Common myeloid progenitor, CD34-positive (primary cell): ENCODE results near the gene ATP23.

Experiments used
- CTCF ChIA-PET: fragments of 350-600 bp; sonication (Branson Sonifier 250); formaldehyde crosslinking; loops from one replicate; lab custom pipeline; 2021; ENCODE audit warnings: antibody characterized with exemption; lab: Charles Lee
- POLR2A ChIA-PET: fragments of 350-600 bp; sonication (Branson Sonifier 250); formaldehyde crosslinking; loops from one replicate; lab custom pipeline; 2021; ENCODE audit warnings: antibody characterized with exemption; lab: Charles Lee
- DNase-seq, 3 donors: peaks; one replicate each; pipeline versions ENCODE4 v3.0.0 to v3.0.0-alpha.2; 2013
- H3K27ac ChIP-seq, 2 experiments: 1 replicate in 1 of 2; 2 replicates in 1 of 2; pipeline ENCODE4 v1.7.0; 2013; ENCODE audit warnings: inconsistent platforms in 2 of 2, low read length in 2 of 2, mild to moderate bottlenecking in 2 of 2, low read depth in 1 of 2, moderate library complexity in 1 of 2; ENCODE audit not compliant: severe bottlenecking in 2 of 2, insufficient read depth in 1 of 2, poor library complexity in 1 of 2
- H3K27me3 ChIP-seq, 5 experiments: replicated peaks in 2 of 5; 1 replicate in 3 of 5; 2 replicates in 2 of 5; pipeline versions ENCODE4 v1.6.1 to v1.7.0; 2013; ENCODE audit warnings: low read length in 4 of 5, mild to moderate bottlenecking in 2 of 5, moderate library complexity in 2 of 5, inconsistent platforms in 1 of 5; ENCODE audit not compliant: insufficient read depth in 5 of 5, control insufficient read depth in 4 of 5
- H3K36me3 ChIP-seq, 4 experiments: 1 replicate in 2 of 4; 2 replicates in 2 of 4; pipeline versions ENCODE4 v1.6.1 to v1.7.0; 2013; ENCODE audit warnings: low read length in 3 of 4, control low read depth in 1 of 4, mild to moderate bottlenecking in 1 of 4; ENCODE audit not compliant: control insufficient read depth in 4 of 4, insufficient read depth in 4 of 4
- H3K4me1 ChIP-seq, 4 experiments: 1 replicate in 3 of 4; 2 replicates in 1 of 4; pipeline versions ENCODE4 v1.6.1 to v1.7.1; 2013; ENCODE audit warnings: low read length in 3 of 4, mild to moderate bottlenecking in 3 of 4, control low read depth in 1 of 4, inconsistent platforms in 1 of 4, moderate library complexity in 1 of 4; ENCODE audit not compliant: control insufficient read depth in 4 of 4, insufficient read depth in 4 of 4; ENCODE audit errors: control extremely low read depth in 1 of 4
- H3K4me3 ChIP-seq, 7 experiments: 1 replicate in 4 of 7; 2 replicates in 3 of 7; pipeline versions ENCODE4 v1.5.1 to v1.7.0; 2013; ENCODE audit warnings: mild to moderate bottlenecking in 7 of 7, low read length in 6 of 7, moderate library complexity in 6 of 7, inconsistent platforms in 2 of 7, low read depth in 2 of 7, control low read depth in 1 of 7; ENCODE audit not compliant: insufficient read depth in 4 of 7, control insufficient read depth in 1 of 7; ENCODE audit errors: extremely low read depth in 1 of 7
- H3K9me3 ChIP-seq, 5 experiments: 1 replicate in 4 of 5; 2 replicates in 1 of 5; pipeline versions ENCODE4 v1.6.1 to v1.7.1; 2013; ENCODE audit warnings: low read length in 4 of 5, mild to moderate bottlenecking in 2 of 5, inconsistent platforms in 1 of 5, low read depth in 1 of 5, moderate library complexity in 1 of 5; ENCODE audit not compliant: control insufficient read depth in 4 of 5, insufficient read depth in 2 of 5; ENCODE audit errors: control extremely low read depth in 1 of 5
- WGBS: methylation state at CpG from one replicate; pipeline ENCODE4 v1.1.5; 2013; ENCODE audit not compliant: insufficient coverage; 5-methylcytosine and 5-hydroxymethylcytosine counted together

The ATP23 gene

DNA sequence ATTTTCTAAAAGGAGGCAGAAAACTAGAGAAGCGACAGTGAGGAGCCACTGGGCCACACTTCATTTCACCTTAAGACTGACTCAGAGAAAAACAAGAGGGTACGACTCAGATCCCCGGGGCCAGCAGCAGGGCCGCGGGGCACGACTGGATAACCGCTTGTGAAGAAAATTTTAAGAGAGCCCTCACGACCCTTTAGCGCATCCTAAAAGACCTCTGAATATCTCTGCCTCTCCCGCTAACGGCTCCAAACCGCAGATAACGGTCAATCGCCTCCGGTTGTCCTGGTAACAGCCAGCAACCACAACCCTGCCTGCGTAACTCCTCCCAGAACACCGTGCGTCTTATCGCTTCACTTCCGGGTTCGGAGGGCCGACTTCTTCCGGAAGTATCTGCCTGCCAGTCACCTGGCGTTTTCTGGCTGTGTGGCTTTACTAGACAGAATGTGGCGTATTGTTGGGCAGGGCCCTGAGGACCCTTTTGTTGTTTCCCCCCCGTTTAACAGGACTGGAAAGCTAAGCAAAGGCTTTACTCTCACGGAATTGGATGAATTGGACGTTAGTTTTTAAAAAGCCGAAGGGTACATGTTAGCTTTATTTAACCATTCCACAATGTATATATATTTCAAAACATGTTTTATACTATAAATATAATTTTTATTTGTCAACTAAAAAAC is 5.4 kb upstream of the ATP23 start:
- 0% methylated on average over 24 of the region's 29 CpGs for WGBS
- Histone ChIP-seq H3K27me3 (no peaks in the 10 kb centered on the region), H3K4me3 (peak overlapping the region; percentile 18 to 96 (median 77)), H3K36me3 (peaks cover 0 to 3% (median 0%) of the 10 kb centered on the region in 4 experiments), H3K9me3 (no peaks in the 10 kb centered on the region), H3K27ac (peak overlapping the region; percentile 99 to 100), H3K4me1 (peaks cover 26 to 53% (median 32%) of the 10 kb centered on the region in 4 experiments)
- CTCF ChIA-PET, result no interaction called here
- peak; percentile 97 for DNase-seq
- POLR2A ChIA-PET, result interaction anchor here (0.8 kb wide), 1 partner anchor 420 kb away, joined by 3 read pairs; no protein-coding TSS in a partner anchor

DNA sequence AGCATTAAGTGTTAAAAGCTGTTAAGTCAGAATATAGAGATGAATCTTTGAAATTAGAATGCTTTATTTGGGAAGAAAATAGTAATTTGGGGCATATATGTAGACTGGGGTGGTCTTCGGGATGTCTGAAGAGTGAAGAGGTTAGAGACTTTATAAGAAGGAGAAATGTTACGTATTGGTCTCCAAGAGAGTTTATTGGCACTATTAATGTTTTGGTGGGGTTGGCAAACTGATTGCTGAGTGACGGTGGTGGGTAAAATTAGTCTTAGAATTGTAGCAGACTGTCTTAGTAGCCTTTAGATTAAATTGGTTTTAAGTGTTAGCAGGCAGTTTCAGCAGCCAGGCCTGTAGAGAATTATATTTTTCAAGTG is 4.9 kb upstream of the ATP23 start:
- CTCF ChIA-PET, result no interaction called here
- Histone ChIP-seq H3K27me3 (no peaks in the 10 kb centered on the region), H3K4me1 (peaks cover 27 to 55% (median 32%) of the 10 kb centered on the region in 4 experiments), H3K4me3 (peak overlapping the region in 5 of 7 experiments; percentile 9 to 96 (median 86)), H3K27ac (peak overlapping the region; percentile 99 to 100), H3K9me3 (no peaks in the 10 kb centered on the region), H3K36me3 (peaks cover 0 to 3% (median 0%) of the 10 kb centered on the region in 4 experiments)
- DNase-seq, result peak in 2 of 3 donors; percentile 39 to 56
- 91% methylated on average over 3 of the region's 3 CpGs for WGBS
- POLR2A ChIA-PET, result interaction anchor here (0.8 kb wide), 1 partner anchor 421 kb away, joined by 3 read pairs; no protein-coding TSS in a partner anchor

DNA sequence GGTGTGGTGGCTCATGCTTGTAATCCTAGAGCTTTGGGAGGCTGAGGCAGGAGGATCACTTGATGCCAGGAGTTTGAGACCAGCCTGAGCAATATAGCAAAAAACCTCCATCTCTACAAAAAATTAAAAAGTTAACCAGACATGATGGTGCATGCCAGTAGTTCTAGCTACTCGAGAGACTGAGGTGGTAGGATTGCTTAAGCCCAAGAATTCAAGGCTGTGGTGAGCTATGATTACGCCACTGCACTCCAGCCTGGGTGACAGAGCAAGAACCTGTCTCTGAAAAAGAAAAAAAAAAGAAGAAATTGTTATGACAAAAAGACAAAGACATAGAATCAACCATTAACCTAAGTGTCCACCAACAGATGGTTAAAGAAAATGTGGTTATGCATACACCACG is 2.1 kb upstream of the ATP23 start:
- no peak overlapping the region for H3K27ac ChIP-seq
- no CpG with 5 or more reads among the region's 3 CpGs for WGBS
- POLR2A ChIA-PET, result no interaction called here
- H3K4me3 ChIP-seq, result no peak overlapping the region
- DNase-seq, result peak in 2 of 3 donors; percentile 34 to 37
- CTCF ChIA-PET, result no interaction called here
- peaks cover 25 to 58% (median 35%) of the 10 kb centered on the region in 4 experiments for H3K4me1 ChIP-seq
- H3K9me3 ChIP-seq, result no peaks in the 10 kb centered on the region
- no peaks in the 10 kb centered on the region for H3K27me3 ChIP-seq
- no peaks in the 10 kb centered on the region for H3K36me3 ChIP-seq

DNA sequence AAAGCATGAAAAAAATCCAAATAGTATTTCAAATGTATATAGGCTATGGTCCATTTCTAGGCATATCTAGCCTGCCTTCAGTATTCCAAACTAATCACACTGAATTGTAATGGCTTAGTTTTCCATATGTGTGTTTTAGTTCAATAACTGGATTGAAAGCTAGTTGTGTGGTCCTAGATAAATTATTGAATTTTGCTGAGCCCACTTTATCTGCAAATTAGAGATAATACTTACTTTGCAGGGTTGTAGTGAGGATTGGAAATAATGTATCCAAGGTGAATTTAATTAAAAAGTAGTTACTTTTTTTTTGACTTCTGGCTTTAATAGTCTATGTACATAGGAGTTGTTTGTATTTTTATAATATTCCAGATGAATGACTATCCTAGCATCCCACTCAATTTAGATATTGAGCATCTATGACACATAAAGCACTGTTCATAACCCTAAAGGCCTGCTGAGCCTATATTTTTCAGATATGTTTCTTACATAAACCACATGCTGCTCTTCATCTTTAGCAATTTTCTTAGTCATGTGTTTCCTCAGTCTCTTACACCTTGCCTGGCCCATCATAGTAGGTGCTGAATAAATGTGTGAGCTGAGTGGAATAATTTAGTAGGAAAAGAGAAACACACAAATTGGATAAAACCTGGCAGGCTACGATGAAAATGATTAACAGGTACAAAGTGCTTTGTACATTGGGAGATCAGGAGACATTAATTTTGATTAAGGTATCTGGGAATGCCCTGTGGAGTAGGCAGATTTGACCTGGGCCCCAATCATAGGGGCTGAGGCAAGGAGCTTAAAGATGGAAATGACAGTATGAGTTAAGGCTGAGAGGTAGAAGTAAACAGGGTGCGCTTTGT is 1.1 kb upstream of the ATP23 start:
- ChIA-PET CTCF (interaction anchor here (1.4 kb wide), 1 partner anchor 124 kb away, joined by 3 read pairs; no protein-coding TSS in a partner anchor), POLR2A (no interaction called here)
- Histone ChIP-seq H3K27ac (peak overlapping the region; percentile 61 to 87), H3K9me3 (no peaks in the 10 kb centered on the region), H3K27me3 (no peaks in the 10 kb centered on the region), H3K36me3 (no peaks in the 10 kb centered on the region), H3K4me1 (peaks cover 18 to 48% (median 26%) of the 10 kb centered on the region in 4 experiments), H3K4me3 (peak overlapping the region in 6 of 7 experiments; percentile 72 to 83 (median 78))
- WGBS, result 73% methylated on average over 2 of the region's 2 CpGs
- peak in 1 of 3 donors; percentile 24 for DNase-seq

DNA sequence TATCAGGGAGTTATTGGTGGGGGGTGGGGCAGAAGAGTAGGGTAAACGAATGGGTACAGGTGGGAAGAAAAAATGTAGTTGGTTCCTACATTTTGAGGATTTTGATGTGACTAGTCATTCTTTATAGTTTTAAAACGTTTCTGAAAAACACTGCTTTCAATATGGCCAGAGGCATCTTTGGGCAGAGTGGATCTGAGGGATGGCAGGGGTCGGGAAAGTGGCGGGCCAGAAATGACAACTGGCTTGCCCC is 527 bp upstream of the ATP23 start:
- peak overlapping the region; percentile 61 to 87 for H3K27ac ChIP-seq
- no peaks in the 10 kb centered on the region for H3K9me3 ChIP-seq
- peak overlapping the region; percentile 30 to 83 (median 75) for H3K4me3 ChIP-seq
- WGBS, result 4% methylated on average over 4 of the region's 4 CpGs
- CTCF ChIA-PET, result interaction anchor here (1.4 kb wide), 1 partner anchor 125 kb away, joined by 3 read pairs; no protein-coding TSS in a partner anchor
- no peaks in the 10 kb centered on the region for H3K36me3 ChIP-seq
- peaks cover 17 to 48% (median 25%) of the 10 kb centered on the region in 4 experiments for H3K4me1 ChIP-seq
- POLR2A ChIA-PET, result no interaction called here
- no peak for DNase-seq
- H3K27me3 ChIP-seq, result no peaks in the 10 kb centered on the region

DNA sequence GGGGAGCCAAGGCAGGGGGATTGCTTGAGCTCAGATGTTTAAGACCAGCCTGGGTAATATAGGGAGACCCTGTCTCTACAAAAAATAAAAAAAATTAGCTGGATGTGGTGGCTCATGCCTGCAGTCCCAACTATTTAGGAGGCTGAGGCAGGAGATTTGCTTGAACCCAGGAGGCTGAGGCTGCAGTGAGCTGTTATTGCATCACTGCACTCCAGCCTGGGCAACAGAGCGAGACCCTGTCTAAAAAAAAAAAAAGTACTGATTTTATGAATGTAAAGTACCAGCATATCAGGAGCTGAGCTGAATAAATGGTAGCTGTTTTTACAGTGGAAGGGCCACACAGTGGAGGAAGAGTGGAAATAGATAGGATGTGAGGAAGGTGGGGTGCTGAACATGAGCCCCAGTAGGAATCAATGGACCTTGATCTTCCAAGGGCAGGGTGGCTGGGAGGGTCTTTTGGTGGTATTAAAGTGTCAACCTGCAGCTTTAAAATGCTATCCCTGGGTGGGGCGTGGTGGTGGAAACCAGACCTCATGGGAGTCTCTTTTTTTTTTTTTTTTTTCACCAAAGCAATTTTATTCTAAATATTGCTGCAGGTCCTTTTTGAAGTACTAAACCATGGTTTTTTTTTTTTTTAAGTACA is 2.2 kb downstream of the ATP23 start:
- Histone ChIP-seq H3K27me3 (no peaks in the 10 kb centered on the region), H3K36me3 (peaks cover 4 to 8% (median 6%) of the 10 kb centered on the region in 4 experiments), H3K27ac (no peak overlapping the region), H3K9me3 (no peaks in the 10 kb centered on the region), H3K4me1 (peaks cover 10 to 38% (median 21%) of the 10 kb centered on the region in 4 experiments), H3K4me3 (peak overlapping the region in 1 of 7 experiments; percentile 3)
- POLR2A ChIA-PET, result no interaction called here
- DNase-seq, result no peak
- CTCF ChIA-PET, result no interaction called here
- WGBS, result 89% methylated on average over 1 of the region's 2 CpGs
